GM06990 (cell line): ENCODE results near the gene RIBC1.

Source experiments
- DNase-seq: peaks from one replicate; pipeline ENCODE4 v3.0.0-alpha.2; 2011; ENCODE audit not compliant: insufficient read length; ENCODE audit errors: extremely low read depth
- H3K27me3 ChIP-seq: replicated peaks from 2 replicates; pipeline ENCODE4 v1.6.0; 2011; ENCODE audit warnings: low read length; ENCODE audit not compliant: control insufficient read depth, insufficient read depth
- H3K36me3 ChIP-seq: 2 replicates; pipeline ENCODE4 v1.5.1; 2011; ENCODE audit warnings: low read length; ENCODE audit not compliant: control insufficient read depth, insufficient read depth
- H3K4me3 ChIP-seq: replicated peaks from 2 replicates; pipeline ENCODE4 v1.5.1; 2011; ENCODE audit warnings: low read depth, mild to moderate bottlenecking, control low read depth, low read length
- CTCF ChIP-seq: IDR thresholded peaks from 2 replicates; pipeline ENCODE4 v1.5.1; 2011; ENCODE audit warnings: low read length, control low read depth, mild to moderate bottlenecking, inconsistent platforms; ENCODE audit not compliant: insufficient read depth, poor library complexity, severe bottlenecking

Gene RIBC1

GRCh38 chrX:53438174-53438831 is 15.6 kb downstream of the RIBC1 start:
- no peak for DNase-seq
- no peak overlapping the region for H3K4me3 ChIP-seq
- no peaks in the 10 kb centered on the region for H3K27me3 ChIP-seq
- TF ChIP-seq CTCF = no peak
- no peaks in the 10 kb centered on the region for H3K36me3 ChIP-seq

DNA sequence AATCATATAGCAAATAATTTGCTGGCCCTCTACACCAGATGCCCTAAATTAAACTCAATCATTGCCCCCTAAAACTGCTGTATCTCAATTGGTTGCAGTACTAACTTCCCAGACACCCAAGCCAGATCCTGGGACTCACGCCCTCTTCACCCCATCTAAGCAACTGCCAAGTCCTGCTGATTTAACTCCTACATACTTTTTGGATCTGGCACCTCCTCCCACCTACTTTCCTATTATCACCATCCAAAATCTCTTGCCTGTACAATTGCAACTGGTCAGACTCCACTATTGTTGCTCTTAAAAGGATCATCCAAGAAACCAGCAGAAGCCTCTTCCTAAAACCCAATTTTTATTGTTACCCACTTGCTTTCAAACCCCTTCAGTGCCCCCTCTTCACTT is 16.2 kb downstream of the RIBC1 start:
- H3K27me3 ChIP-seq = no peaks in the 10 kb centered on the region
- DNase-seq = no peak
- no peaks in the 10 kb centered on the region for H3K36me3 ChIP-seq
- no peak for TF ChIP-seq CTCF
- no peak overlapping the region for H3K4me3 ChIP-seq

DNA sequence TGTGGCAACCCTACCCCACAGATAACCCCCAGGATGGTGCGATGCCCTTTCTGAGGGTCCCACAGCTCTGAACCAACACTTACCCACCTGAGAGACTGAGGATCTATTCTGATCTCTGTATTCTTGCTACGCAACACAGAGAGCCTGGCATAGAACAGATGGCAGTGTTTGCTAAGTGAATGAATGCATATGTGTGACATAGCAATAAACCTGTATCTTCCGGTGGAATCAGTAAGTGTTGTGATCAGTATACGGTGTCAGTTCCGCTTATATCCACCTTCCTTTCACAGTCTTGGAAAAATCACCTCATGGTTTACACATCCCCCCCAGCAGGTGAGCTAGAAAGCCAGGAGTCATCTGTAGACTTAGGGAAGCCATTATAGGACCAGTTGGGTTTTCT is 17.4 kb downstream of the RIBC1 start:
- no peak for DNase-seq
- TF ChIP-seq CTCF = no peak
- H3K27me3 ChIP-seq = no peaks in the 10 kb centered on the region
- H3K4me3 ChIP-seq = no peak overlapping the region
- H3K36me3 ChIP-seq = no peaks in the 10 kb centered on the region

DNA sequence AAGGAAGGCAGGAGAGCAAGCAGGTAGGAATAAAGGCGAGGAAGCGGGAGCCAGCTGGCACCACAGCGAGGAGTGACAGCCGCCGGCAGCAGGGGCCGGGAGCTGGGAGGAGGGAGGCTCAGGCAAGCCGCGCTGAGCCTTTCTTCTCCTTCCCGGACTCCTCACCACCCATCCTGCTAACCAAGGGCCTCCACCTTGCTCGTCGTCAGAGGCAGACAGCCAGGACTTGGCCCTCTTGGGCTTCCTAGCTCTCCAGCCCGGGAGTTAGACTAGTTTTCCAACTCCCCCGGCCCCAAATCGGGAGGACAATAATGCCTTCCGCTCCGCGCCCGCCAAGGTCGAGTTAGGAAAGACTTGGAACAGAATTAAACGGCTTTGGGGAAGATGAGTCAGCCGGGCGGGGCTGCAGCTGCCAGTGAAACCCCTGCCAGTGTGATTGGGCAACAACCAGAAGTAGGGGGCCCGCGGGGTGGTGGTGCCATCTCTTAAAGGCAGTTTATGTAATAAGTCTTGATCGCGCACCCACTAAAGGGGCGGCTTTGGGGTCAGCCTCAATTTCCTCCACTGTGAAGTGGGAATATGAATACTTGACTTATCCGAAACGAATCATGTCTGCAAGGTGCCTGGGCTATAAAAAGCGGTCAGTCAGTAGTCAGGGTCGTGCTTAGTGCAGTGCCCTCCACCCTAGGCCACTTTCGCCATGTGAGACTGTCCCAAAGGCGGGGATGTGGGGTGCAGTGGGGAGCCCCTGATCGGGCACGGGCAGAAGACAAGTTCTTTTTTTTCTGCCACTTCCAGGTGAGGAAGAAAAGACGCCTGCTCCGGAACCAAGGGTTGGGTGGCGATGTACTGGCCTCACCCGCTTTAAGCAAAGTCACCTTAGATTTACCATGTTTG is 18.2 kb downstream of the RIBC1 start:
- Histone ChIP-seq H3K27me3 (no peaks in the 10 kb centered on the region), H3K4me3 (peak overlapping the region; percentile 59), H3K36me3 (no peaks in the 10 kb centered on the region)
- no peak for TF ChIP-seq CTCF
- no peak for DNase-seq

DNA sequence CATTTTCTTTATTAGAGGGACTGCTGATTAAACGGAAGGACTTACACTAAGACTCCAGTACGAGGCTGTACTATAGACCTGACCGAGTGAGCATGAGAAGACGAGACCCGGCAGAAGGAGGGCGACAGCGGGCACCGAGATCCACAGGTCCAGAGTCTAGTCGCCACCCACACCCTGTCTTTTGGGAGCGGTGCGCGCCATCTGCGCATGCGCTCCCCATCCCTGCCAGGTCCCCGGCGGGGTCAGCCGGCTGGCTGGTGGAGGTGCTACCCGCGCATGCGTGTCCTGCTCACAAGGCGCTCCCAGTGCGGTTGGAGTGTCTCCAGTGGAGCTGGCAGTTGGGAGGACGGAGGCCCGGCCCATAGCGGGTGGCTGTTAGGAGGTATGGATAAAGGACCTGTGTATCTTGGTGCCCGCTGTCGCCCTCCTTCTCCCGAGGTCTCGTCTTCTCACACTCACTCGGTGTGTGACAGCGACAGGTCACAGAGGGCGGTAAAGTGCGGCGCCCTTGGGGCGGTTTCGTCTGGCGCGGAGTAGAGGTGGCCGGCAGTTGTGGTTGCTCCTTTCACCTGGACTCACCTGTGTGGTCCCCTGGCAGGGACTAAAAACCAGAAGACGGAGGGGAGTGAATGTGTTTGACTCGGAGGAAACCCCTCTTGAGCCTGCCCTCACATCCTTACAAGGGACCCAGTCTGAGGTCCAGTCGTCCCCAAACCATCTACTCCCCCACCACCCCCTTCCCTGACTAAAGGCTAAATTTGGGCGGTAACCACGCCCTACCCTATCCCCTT is 19.1 kb downstream of the RIBC1 start:
- TF ChIP-seq CTCF = no peak
- peak; percentile 85 for DNase-seq
- no peaks in the 10 kb centered on the region for H3K27me3 ChIP-seq
- peak overlapping the region; percentile 59 for H3K4me3 ChIP-seq
- no peaks in the 10 kb centered on the region for H3K36me3 ChIP-seq
